ENCODE measurements around the gene CBX4. TPM values are rescaled to one million over a fixed set of nuclear protein-coding genes. Genes with fewer than 3 reads are reported as not detected.
A peak's percentile ranks its signal among the peaks of the same experiment; 100 is the strongest.

CBX4 gene
- total and polyA plus RNA-seq, 2 experiments from 2014 or later: 1.4 to 4.6 TPM

DNA sequence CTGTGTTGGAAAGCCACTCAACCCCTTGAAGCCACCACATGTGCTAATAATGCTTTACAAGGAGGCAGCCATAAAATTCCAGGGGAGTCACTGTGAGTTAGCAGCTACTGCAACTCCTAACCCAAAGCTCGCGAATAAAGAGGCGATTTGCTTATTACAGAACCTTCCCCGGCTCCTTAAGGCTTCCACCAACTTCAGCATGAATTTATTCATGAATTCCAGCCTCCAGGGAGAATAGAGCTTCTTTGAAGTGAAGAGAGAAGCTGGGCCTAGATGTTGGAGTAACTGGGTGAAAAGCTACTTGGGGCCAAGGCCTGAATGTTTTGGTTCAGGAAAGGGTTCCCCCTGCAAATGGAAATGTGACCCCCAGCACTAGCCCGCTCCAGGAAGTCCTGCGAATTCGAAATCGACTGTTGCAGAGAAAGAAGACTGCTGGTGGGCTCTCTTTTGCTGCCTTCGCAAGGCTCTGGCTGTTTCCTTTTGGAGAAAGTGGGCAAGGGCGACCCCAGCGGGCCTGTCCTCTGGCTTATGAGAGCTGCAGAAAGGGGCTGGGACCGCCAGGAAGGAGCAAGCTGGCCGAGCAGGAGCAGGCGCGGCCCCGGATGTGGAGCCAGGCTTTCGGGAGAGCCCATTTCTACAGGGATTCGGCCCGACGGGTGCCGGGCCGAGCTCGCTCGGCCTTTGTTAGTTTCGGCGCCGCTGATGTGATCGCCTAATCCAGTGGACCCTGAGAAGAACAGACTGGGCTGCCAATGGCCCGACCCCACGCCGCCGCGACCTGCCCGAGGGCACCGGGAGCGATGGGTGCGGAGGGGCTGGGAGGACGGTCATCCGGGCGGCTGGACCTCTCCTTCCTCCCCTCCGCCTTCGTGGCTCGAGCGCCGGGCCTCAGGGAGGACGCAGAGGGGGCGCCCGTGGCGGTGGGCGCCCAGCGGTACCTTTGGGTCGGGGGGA lies 50.0 kb downstream of the CBX4 start:
- H3K4me1 Mint-ChIP-seq: peaks cover 55% of the 10 kb centered on the region
- no peaks in the 10 kb centered on the region for H3K9me3 Mint-ChIP-seq
- Histone ChIP-seq H3K36me3 (ENCODE audit: insufficient read depth) (no peaks in the 10 kb centered on the region), H3K79me2 (replicated peaks; ENCODE audit: insufficient read depth) (no peaks in the 10 kb centered on the region), H3K4me2 (peak overlapping the region; percentile 88), H4K20me1 (replicated peaks; ENCODE audit: insufficient read depth) (peaks cover 24% of the 10 kb centered on the region), H3K9me2 (ENCODE audit: insufficient read depth) (no peaks in the 10 kb centered on the region), H3K27ac (ENCODE audit: low read depth) (no peak overlapping the region), H2AFZ (peak overlapping the region; percentile 86; the same call in 1 of the 2 replicates), H3F3A (replicated peaks; ENCODE audit: low read depth) (peaks cover 31% of the 10 kb centered on the region), H3K4me3 (peak overlapping the region; percentile 68), H3K27me3 (ENCODE audit: insufficient read depth) (peaks cover 75% of the 10 kb centered on the region), H3K4me1 (ENCODE audit: insufficient read depth) (peaks cover 37% of the 10 kb centered on the region)
- H3K36me3 Mint-ChIP-seq (ENCODE audit: low read depth): peaks cover 16% of the 10 kb centered on the region
- H3K27ac Mint-ChIP-seq: no peak overlapping the region
- peak; percentile 88 for DNase-seq (ENCODE audit: low spot score)
- peak; percentile 54 for ATAC-seq
- peaks cover 89% of the 10 kb centered on the region for H3K27me3 Mint-ChIP-seq (ENCODE audit: insufficient read depth, low read depth, poor library complexity)
- H3K4me3 Mint-ChIP-seq: peak overlapping the region; percentile 63
- TF ChIP-seq JUNB (IDR thresholded peaks at IDR 0.05; ENCODE audit: unreplicated experiment): no peak
- TF ChIP-seq, protein P1, sequence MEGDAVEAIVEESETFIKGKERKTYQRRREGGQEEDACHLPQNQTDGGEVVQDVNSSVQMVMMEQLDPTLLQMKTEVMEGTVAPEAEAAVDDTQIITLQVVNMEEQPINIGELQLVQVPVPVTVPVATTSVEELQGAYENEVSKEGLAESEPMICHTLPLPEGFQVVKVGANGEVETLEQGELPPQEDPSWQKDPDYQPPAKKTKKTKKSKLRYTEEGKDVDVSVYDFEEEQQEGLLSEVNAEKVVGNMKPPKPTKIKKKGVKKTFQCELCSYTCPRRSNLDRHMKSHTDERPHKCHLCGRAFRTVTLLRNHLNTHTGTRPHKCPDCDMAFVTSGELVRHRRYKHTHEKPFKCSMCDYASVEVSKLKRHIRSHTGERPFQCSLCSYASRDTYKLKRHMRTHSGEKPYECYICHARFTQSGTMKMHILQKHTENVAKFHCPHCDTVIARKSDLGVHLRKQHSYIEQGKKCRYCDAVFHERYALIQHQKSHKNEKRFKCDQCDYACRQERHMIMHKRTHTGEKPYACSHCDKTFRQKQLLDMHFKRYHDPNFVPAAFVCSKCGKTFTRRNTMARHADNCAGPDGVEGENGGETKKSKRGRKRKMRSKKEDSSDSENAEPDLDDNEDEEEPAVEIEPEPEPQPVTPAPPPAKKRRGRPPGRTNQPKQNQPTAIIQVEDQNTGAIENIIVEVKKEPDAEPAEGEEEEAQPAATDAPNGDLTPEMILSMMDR (conservative IDR thresholded peaks at IDR 0.05; ENCODE audit: low read depth in 2 of 2): peak in 1 of 2 experiments; percentile 68; a peak in 3 of 4 replicates

DNA sequence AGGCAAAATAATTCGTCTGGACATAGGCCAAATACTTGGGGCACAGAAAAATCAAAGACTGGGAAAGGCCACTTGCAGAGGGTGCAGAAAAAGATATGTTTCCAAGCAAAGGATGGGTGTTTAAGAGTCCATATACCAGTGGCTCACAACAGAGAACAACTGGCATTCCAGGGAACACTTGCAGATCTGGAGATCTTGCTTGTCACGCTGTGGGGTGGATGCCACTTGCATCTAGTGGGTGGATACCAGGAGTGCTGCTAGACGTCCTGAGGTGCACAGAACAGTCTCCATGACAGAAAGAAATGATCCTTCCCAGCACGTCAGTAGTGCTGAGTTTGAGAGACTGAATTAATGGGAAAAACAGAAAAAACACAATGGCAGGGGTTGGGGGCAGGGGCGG lies 50.8 kb downstream of the CBX4 start:
- Histone ChIP-seq H3F3A (replicated peaks; ENCODE audit: low read depth) (peaks cover 34% of the 10 kb centered on the region), H2AFZ (no peak overlapping the region), H3K79me2 (replicated peaks; ENCODE audit: insufficient read depth) (no peaks in the 10 kb centered on the region), H4K20me1 (replicated peaks; ENCODE audit: insufficient read depth) (peaks cover 26% of the 10 kb centered on the region), H3K27me3 (ENCODE audit: insufficient read depth) (peaks cover 67% of the 10 kb centered on the region), H3K4me2 (peak overlapping the region; percentile 88), H3K9me2 (ENCODE audit: insufficient read depth) (no peaks in the 10 kb centered on the region), H3K4me1 (ENCODE audit: insufficient read depth) (peaks cover 33% of the 10 kb centered on the region), H3K4me3 (no peak overlapping the region), H3K36me3 (ENCODE audit: insufficient read depth) (no peaks in the 10 kb centered on the region; the same call in 1 of the 2 replicates), H3K27ac (ENCODE audit: low read depth) (no peak overlapping the region)
- no peak for ATAC-seq
- Mint-ChIP-seq H3K4me3 (peak overlapping the region; percentile 63; the same call in 2 of the 3 replicates), H3K36me3 (ENCODE audit: low read depth) (peaks cover 24% of the 10 kb centered on the region), H3K27me3 (ENCODE audit: insufficient read depth, low read depth, poor library complexity) (peaks cover 83% of the 10 kb centered on the region), H3K27ac (no peak overlapping the region), H3K4me1 (peaks cover 49% of the 10 kb centered on the region), H3K9me3 (no peaks in the 10 kb centered on the region)
- no peak for DNase-seq (ENCODE audit: low spot score)
- no peak for TF ChIP-seq CREB1 (CRISPR knock-in tag; IDR thresholded peaks at IDR 0.05; ENCODE audit: low read depth)
- TF ChIP-seq JUNB (IDR thresholded peaks at IDR 0.05; ENCODE audit: unreplicated experiment): no peak
- TF ChIP-seq, protein P2, sequence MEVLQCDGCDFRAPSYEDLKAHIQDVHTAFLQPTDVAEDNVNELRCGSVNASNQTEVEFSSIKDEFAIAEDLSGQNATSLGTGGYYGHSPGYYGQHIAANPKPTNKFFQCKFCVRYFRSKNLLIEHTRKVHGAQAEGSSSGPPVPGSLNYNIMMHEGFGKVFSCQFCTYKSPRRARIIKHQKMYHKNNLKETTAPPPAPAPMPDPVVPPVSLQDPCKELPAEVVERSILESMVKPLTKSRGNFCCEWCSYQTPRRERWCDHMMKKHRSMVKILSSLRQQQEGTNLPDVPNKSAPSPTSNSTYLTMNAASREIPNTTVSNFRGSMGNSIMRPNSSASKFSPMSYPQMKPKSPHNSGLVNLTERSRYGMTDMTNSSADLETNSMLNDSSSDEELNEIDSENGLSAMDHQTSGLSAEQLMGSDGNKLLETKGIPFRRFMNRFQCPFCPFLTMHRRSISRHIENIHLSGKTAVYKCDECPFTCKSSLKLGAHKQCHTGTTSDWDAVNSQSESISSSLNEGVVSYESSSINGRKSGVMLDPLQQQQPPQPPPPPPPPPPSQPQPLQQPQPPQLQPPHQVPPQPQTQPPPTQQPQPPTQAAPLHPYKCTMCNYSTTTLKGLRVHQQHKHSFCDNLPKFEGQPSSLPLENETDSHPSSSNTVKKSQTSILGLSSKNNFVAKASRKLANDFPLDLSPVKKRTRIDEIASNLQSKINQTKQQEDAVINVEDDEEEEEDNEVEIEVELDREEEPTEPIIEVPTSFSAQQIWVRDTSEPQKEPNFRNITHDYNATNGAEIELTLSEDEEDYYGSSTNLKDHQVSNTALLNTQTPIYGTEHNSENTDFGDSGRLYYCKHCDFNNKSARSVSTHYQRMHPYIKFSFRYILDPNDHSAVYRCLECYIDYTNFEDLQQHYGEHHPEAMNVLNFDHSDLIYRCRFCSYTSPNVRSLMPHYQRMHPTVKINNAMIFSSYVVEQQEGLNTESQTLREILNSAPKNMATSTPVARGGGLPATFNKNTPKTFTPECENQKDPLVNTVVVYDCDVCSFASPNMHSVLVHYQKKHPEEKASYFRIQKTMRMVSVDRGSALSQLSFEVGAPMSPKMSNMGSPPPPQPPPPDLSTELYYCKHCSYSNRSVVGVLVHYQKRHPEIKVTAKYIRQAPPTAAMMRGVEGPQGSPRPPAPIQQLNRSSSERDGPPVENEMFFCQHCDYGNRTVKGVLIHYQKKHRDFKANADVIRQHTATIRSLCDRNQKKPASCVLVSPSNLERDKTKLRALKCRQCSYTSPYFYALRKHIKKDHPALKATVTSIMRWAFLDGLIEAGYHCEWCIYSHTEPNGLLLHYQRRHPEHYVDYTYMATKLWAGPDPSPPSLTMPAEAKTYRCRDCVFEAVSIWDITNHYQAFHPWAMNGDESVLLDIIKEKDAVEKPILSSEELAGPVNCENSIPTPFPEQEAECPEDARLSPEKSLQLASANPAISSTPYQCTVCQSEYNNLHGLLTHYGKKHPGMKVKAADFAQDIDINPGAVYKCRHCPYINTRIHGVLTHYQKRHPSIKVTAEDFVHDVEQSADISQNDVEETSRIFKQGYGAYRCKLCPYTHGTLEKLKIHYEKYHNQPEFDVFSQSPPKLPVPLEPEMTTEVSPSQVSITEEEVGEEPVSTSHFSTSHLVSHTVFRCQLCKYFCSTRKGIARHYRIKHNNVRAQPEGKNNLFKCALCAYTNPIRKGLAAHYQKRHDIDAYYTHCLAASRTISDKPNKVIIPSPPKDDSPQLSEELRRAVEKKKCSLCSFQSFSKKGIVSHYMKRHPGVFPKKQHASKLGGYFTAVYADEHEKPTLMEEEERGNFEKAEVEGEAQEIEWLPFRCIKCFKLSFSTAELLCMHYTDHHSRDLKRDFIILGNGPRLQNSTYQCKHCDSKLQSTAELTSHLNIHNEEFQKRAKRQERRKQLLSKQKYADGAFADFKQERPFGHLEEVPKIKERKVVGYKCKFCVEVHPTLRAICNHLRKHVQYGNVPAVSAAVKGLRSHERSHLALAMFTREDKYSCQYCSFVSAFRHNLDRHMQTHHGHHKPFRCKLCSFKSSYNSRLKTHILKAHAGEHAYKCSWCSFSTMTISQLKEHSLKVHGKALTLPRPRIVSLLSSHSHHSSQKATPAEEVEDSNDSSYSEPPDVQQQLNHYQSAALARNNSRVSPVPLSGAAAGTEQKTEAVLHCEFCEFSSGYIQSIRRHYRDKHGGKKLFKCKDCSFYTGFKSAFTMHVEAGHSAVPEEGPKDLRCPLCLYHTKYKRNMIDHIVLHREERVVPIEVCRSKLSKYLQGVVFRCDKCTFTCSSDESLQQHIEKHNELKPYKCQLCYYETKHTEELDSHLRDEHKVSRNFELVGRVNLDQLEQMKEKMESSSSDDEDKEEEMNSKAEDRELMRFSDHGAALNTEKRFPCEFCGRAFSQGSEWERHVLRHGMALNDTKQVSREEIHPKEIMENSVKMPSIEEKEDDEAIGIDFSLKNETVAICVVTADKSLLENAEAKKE (CRISPR knock-in tag; IDR thresholded peaks at IDR 0.05): no peak
- TF ChIP-seq EZH2phosphoT487 (IDR thresholded peaks at IDR 0.05; ENCODE audit: unreplicated experiment): no peak

Measured in GM23338 (cell line).